Psoas muscle (tissue), 8 donors: ENCODE data around the gene SMG9. TPM values are rescaled to one million over a fixed set of nuclear protein-coding genes. Genes with fewer than 3 reads are reported as not detected.

Source experiments
- ATAC-seq, 4 donors: fragments of 200-7000 bp; cut with Tn5 transposase; one replicate each; pipeline ENCODE4 v1.9.1; 2020; ENCODE audit warnings: moderate library complexity in 3 of 4, mild to moderate bottlenecking in 2 of 4
- DNase-seq, 2 donors: peaks; one replicate each; pipeline ENCODE4 v3.0.0-alpha.2; 2020
- H3K27ac ChIP-seq: fragments of 200-600 bp; one replicate; pipeline ENCODE4 v1.8.0; 2022
- H3K27me3 ChIP-seq, 3 donors: fragments of 200-600 bp in 1 of 3; one replicate each; pipeline versions ENCODE4 v1.6.1 to v1.8.0; 2013 to 2022; ENCODE audit warnings: low read length in 2 of 3, mild to moderate bottlenecking in 2 of 3, moderate library complexity in 1 of 3; ENCODE audit not compliant: insufficient read depth in 3 of 3
- H3K36me3 ChIP-seq, 2 donors: fragments of 200-600 bp in 1 of 2; one replicate each; pipeline versions ENCODE4 v1.6.1 to v1.8.0; 2013 to 2022; ENCODE audit warnings: low read depth in 1 of 2, mild to moderate bottlenecking in 1 of 2, moderate library complexity in 1 of 2; ENCODE audit not compliant: insufficient read depth in 1 of 2
- H3K4me1 ChIP-seq: fragments of 200-600 bp; one replicate; pipeline ENCODE4 v1.8.0; 2022
- H3K4me3 ChIP-seq: fragments of 200-600 bp; one replicate; pipeline ENCODE4 v1.8.0; 2022; ENCODE audit warnings: mild to moderate bottlenecking
- H3K9me3 ChIP-seq: fragments of 200-600 bp; one replicate; pipeline ENCODE4 v1.8.0; 2022
- CTCF ChIP-seq: fragments of 200-600 bp; IDR thresholded peaks from one replicate; pipeline ENCODE4 v1.8.0; 2022; ENCODE audit warnings: antibody characterized with exemption
- WGBS, 3 donors: extraction: QIAGEN DNeasy Blood & Tissue Kit; methylation state at CpG; one replicate each; pipeline versions ENCODE4 v1.1.6 to v1.1.7; 2013; 5-methylcytosine and 5-hydroxymethylcytosine counted together
- intact Hi-C, 2 donors: fragments of 100-400 bp; cut with DNase I; formaldehyde crosslinking; loops; one replicate each; pipeline versions ENCODE4 v1.11.0 to v1.14.2; 2022
- polyA plus RNA-seq, 3 donors: library from polyadenylated mRNA; stranded (reverse); fragments of 200-250 nt; gene quantifications; one replicate each; pipeline ENCODE4 v1.2.3, GENCODE V29; 2013
- total RNA-seq, 4 donors: library from RNA; stranded (reverse); fragmentation: NEBNext Ultra II Directional in 2 of 4; extraction: Animal tissue kit (Norgen Biotek cat#: 25700) in 2 of 4; gene quantifications; one replicate each; pipeline versions ENCODE4 v1.2.1 to v1.2.4, GENCODE V29; 2021 to 2023
- donor health status: healthy with polysubstance abuse.
- donor health status: DM: no; HTN: no; CAD: no; lungs with moderate emphysema.
- donor health status: Bipolar disorder and iron deficiency.
- donor health status: healthy.
- donor health status: DM: yes; HTN: yes; CAD: no.
- donor health status: DM: no; HTN: no; CAD: no.
- donor health status: DM: no; HTN: no; CAD: no.
- donor health status: DM: yes; HTN: yes; CAD: no.

The SMG9 gene
- total and polyA plus RNA-seq, 7 donors = 10.1 to 29.1 (median 13.8) TPM

GRCh38 chr19:43694553-43694952 is 60.2 kb downstream of the SMG9 start:
- no peak for TF ChIP-seq CTCF
- no peak overlapping the region for H3K4me3 ChIP-seq
- DNase-seq (no peak), ATAC-seq (no peak)
- no peak overlapping the region for H3K27ac ChIP-seq
- no peaks in the 10 kb centered on the region for H3K36me3 ChIP-seq
- 78 to 85% (median 82%) methylated on average over 5 of the region's 5 CpGs for WGBS, 3 donors
- no peaks in the 10 kb centered on the region for H3K4me1 ChIP-seq
- peaks cover 0 to 17% (median 4%) of the 10 kb centered on the region in 3 donors for H3K27me3 ChIP-seq
- H3K9me3 ChIP-seq = peaks cover 20% of the 10 kb centered on the region
- intact Hi-C loops = no loop called here

- H3K27ac ChIP-seq = no peak overlapping the region
- WGBS, 3 donors = 74 to 80% (median 80%) methylated on average over 4 of the region's 4 CpGs
- peaks cover 20% of the 10 kb centered on the region for H3K9me3 ChIP-seq
- H3K4me3 ChIP-seq = no peak overlapping the region
- DNase-seq = no peak
- ATAC-seq = no peak
- intact Hi-C loops = no loop called here
- no peak for TF ChIP-seq CTCF
- no peaks in the 10 kb centered on the region for H3K36me3 ChIP-seq
- no peaks in the 10 kb centered on the region for H3K4me1 ChIP-seq
- peaks cover 0 to 2% (median 2%) of the 10 kb centered on the region in 3 donors for H3K27me3 ChIP-seq
These were observed 61.9 kb downstream of the SMG9 start for GRCh38 chr19:43692877-43693276.

- Histone ChIP-seq H3K27me3 (peaks cover 0 to 2% (median 0%) of the 10 kb centered on the region in 3 donors), H3K36me3 (no peaks in the 10 kb centered on the region), H3K9me3 (peaks cover 20% of the 10 kb centered on the region), H3K4me1 (no peaks in the 10 kb centered on the region), H3K4me3 (no peak overlapping the region), H3K27ac (no peak overlapping the region)
- DNase-seq (no peak), ATAC-seq (no peak)
- intact Hi-C loops = no loop called here
- TF ChIP-seq CTCF = no peak
- WGBS, 3 donors = 78 to 91% (median 79%) methylated on average over 2 of the region's 2 CpGs
These were observed 62.4 kb downstream of the SMG9 start for GRCh38 chr19:43692385-43692784.

GRCh38 chr19:43691755-43692154 is 63.0 kb downstream of the SMG9 start:
- 91 to 92% (median 91%) methylated on average over 5 of the region's 5 CpGs for WGBS, 3 donors
- H3K27ac ChIP-seq = no peak overlapping the region
- peaks cover 0 to 2% (median 0%) of the 10 kb centered on the region in 3 donors for H3K27me3 ChIP-seq
- peaks cover 20% of the 10 kb centered on the region for H3K9me3 ChIP-seq
- H3K4me3 ChIP-seq = no peak overlapping the region
- no peak for TF ChIP-seq CTCF
- ATAC-seq = no peak
- no peak for DNase-seq
- intact Hi-C loops = no loop called here
- H3K36me3 ChIP-seq = no peaks in the 10 kb centered on the region
- no peaks in the 10 kb centered on the region for H3K4me1 ChIP-seq

GRCh38 chr19:43690890-43691289 is 63.9 kb downstream of the SMG9 start:
- peaks cover 0 to 2% (median 0%) of the 10 kb centered on the region in 3 donors for H3K27me3 ChIP-seq

More at GRCh38 chr19:43690890-43691289, 63.9 kb downstream of the SMG9 start:
- Histone ChIP-seq H3K36me3 (no peaks in the 10 kb centered on the region), H3K27ac (no peak overlapping the region), H3K4me3 (no peak overlapping the region), H3K9me3 (peaks cover 20% of the 10 kb centered on the region), H3K4me1 (no peaks in the 10 kb centered on the region)
- no peak for TF ChIP-seq CTCF
- WGBS, 3 donors = 85 to 95% (median 88%) methylated on average over 3 of the region's 3 CpGs
- no peak for ATAC-seq
- no peak for DNase-seq
- intact Hi-C loops = no loop called here
